Hippocampal formation (tissue), 2 donors: Measurements from ENCODE around the gene SCRN1.

Experiments used
- DNase-seq, 2 donors: peaks; one replicate each; lab custom pipeline; 2025; lab: John Stamatoyannopoulos, UW

Gene SCRN1

DNA sequence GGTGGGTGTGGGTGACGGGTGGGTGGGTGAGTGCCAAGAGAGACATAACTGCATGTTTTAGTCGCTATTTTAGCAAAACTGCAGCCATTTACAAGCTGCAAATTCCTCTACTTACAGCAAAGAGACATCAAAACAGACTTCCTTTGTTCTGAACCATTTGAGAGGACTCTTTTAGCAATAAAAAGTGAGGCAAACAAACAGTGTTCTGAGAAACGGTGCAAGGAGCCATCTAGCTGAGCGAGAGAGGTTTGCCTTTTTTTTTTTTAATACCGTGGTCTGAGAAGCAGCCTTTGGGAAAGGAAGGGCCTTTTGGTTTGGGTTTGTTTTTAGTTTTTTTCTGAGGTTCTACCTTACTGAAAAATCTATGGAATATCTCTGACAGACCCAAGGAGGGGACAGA lies 62.9 kb downstream of the SCRN1 start:
- DNase-seq, result peak in 1 of 2 donors; percentile 47

DNA sequence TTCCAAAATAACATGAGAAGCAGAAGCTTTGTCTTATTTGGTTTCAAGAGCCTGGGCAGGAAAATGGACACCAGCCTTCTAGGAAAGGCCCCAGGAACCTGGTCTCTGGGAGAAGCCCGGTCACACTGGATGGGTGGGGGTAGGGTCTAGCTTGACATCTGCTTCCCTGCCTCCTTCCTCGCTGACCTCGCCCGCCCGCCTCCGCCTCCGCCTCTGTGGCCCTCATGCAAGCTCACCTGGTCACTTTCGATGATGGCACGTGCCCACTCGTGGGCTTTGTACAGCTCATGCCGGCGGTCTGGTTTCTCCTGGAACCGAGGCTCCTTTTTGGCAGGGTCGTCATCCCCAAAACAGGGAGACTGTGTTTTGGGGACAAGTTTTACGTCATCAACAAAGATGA lies 63.4 kb downstream of the SCRN1 start:
- no peak for DNase-seq

DNA sequence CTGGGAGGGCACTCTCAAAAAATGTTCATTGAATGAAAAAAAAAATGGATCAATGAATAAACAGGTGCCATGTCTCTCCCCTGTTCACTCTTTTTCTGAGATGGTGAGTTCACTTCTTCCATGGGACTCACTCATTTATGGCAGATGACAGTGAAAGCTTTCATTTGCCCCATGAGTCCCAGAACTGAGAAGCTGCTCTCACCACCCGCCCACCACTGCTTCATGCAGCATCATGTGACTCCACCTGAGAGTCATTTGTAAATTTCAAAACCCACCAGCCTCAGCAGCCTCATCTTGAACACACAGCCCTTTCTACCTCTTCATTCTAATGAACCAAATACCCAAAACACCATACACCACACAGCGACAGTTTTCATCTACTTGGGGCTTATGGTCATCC lies 64.9 kb downstream of the SCRN1 start:
- no peak for DNase-seq

DNA sequence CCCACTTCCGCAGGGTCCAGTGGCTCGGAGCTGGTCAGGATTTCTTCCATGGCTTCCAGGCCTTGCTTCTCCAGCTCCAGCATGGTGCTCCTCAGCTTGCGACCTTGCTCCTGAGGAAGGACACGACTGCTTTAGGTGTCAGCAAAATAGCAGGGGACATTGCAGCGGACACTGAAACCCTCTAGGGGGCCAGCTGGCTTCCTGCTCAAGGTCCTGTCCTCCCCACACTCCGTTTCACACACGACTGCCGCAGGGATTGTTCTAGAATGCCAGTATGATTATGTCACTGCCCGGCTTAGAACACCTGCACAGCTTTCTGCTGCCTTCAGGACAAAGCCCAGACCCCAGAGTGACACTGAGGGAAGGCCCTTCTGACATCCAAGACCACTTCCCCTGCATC lies 65.6 kb downstream of the SCRN1 start:
- no peak for DNase-seq

DNA sequence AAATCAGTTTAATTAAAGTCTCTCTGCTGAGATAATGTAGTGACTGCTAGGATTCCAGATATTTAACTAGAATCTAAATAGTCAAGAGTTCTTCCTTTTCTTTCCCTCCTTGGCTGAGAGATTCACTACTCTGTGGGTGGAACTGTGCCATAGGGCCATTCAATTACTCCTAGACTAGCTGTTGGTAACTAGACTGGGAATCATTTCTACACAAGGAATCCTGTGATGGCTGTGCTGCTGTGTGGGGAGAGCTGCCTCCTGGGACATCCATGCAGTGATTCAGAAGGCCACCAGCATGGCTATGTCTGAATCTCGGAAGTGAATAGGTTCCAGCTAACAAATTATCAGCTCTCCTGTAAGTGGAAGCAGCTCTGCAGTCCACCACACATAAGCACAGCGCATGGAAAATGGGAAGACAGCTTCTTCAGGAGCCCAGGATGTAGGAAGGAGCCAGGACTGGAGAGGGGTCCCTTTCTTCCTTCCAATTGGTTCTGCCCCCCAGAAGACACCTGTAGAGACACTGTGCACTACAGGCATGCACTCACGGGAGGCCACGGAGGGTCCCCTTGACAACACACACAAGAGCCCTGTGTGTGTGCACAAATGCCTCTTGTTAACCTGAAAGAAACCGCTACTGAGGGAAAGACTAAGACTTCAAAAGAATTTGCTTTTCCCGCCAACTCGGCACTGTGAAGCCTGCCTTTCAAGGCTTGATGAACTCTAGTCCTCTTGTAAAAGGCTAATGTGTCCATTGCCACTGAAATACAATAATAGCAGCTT lies 66.5 kb downstream of the SCRN1 start:
- DNase-seq, result peak in 1 of 2 donors; percentile 23

DNA sequence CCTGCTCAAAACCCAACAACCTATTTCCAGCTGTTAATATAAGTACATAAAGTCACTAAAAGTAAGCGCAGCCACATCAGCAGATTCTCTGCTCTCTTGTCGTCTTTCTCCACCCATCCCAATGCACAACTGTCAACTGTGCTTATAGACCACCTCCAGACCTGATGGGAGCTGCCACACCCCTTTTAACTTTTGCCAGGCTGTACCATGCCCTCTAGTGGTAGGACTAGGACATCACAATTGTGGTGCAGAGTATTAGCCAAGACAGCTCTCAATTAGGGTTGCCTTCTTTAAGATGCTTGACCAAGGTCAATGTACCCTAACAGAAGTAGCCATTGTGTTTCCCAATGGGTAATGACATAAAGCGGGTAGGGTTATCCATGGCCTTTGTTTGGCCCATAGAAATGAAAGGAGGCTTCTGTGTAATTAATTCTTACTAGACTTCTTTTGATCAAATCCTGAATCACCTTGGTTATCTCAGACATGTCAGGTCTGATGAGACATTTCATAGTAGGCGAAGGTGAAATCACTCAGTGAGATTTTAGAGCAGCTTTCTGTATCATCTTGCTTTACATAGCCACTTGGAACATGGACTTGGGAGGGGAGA lies 68.1 kb downstream of the SCRN1 start:
- peak; percentile 8 to 58 for DNase-seq

DNA sequence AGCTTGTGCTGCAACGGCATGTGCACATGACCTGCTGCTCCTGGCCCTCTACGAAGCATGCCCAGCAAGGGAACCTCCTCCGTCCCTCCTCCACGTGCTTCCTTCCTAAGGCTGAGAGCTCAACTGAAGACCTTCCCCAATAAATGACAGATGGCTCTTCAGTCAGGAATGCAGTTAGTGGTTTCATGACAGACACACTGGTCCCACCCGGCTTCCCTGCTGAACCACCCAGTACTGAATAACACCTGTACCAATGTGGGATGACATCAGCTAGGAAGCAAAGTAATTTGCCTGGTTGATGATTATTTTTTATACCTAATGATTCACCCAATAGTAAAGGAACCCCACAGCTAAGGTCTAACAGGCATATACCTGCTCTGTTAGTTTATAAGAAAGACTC lies 69.1 kb downstream of the SCRN1 start:
- no peak for DNase-seq

DNA sequence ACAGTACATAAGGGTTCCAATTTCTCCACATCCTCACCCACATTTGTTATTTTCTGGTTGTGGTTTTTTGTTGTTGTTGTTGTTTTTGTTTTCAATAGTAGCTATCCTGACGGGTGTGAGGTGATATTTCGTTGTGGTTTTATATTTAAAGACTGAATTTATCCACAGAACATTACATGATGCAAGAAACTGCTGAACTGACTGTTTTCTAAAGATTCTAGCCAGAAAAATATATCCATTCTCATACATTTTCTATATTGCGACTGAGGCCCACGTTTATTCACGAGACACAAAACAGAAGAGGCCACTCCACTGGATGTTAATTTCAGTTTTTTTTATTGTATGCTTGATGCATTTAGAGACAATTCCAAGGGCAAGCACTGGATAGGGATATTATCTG lies 69.8 kb downstream of the SCRN1 start:
- DNase-seq, result no peak

DNA sequence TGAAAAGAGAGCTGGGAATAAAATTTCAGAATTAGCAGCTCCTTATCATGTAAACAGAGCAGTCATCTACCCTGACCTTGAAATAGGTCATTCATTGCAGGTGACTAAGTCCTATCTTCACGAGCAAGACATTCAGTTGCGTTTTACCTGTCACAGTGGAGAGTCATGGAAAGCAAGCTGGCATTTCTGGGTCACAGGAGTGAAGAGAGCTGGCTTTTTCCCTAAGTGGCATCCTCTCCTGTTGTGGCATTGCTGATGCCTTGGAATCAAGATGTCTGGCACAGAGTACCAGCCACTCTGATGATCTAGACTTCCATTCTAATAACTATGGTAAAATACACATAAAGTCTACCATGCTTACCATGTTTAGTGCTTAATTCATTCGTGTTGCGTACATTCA lies 70.8 kb downstream of the SCRN1 start:
- DNase-seq, result no peak

DNA sequence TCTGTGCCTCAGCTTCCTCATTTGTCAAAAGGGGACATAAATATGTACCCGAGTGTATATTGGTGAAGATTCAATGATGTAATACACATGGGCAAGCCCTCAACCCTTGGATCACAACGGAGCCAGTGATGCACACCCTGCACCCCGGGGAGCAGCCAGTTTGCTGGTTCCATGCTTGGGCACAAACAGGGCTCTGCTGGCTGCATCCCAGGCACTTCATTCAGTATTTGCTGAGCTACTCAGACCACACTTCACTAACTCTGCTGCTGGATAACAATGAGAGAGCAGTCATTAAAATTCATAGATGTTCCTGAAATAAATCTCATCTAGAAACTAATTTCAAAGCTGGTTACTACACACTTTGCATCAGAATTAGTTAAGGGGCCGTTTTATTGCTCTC lies 72.0 kb downstream of the SCRN1 start:
- DNase-seq, result no peak

DNA sequence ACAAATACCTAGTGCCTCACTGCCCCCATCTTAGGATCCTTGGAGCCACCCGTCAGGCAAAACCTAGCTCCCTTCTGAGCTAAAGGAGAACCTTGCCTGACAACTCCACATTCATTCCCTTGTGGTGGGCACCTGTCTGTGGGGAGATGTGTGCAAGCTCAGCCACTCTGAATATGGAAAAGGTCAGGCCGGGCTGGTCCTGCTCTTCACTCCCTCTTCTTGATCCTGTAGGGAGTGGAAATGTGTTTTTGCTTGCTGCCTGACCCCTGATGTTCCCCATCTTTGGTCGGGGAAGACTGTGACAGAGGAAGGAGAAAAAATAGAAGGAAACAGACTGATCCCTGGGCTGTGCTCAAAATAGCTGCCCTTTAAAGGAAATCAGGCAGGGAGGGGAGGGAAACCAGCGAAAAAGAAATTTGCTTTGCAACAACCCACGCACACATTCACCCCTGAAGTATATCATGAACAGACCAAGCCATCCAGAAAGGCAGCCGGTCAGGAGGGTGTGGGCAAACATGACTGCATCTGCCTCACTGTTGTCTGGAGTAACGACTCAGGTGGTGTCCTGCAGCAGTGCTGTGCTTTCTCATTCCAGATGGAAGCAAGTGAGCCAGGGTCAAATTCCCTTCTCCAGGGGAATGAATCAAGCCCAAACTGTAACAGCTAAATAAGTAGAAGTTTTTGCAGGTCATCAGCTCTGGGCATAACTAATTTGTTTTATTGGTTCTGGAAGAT lies 74.0 kb downstream of the SCRN1 start:
- DNase-seq, result no peak

DNA sequence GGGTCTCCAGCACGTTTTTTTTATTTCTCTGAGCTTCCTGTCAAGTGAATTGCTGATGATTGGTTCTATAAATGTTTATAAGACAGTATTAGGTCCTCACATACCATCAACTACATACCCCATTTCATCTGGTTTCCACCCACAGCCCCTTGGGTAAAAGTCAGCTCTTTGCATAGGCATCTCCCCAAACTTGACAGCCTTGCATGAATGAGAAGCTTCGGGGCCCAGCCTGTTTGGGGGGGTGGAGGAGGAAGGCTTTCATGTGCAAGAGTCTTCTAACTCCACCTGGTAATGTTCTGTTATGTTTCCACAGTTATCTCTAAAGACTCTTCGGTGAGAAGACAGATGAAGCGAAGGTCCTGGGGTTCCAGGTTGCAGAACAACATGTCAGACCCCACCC lies 75.4 kb downstream of the SCRN1 start:
- DNase-seq, result no peak

DNA sequence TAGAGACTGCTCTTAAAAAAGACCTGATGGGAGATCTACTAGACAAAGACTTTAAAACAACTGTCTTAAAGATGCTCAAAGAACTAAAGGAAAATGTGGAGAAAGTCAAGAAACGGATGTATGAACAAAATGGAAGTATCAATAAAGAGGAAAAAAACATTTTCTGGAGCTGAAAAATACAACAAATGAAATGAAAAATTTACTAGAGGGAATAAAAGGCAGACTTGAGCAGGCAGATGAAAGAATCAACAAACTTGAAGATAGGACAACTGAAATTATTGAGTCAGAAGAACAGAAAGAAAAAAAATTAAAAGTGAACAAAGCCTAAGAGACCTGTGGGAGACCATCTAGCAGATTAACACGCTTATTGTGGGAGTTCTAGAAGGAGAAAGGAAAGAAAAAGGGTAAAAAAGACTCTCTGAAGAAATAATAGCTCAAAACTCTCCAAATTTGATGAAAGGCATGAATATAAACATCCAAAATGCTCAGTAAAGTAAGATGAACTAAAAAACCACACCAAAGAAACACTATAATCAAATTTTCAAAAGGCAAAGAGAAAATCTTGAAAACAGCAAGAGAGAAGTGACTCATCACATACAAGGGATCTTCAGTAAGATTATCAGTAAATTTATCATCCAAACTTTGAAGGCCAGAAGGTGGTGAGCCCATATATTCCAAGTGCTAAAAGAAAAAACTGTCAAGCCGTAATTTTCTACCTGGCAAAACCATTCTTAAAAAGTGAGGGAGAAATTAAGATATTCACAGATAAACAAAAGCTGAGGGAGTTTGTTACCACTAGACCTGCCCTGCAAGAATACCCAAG lies 83.2 kb downstream of the SCRN1 start:
- no peak for DNase-seq

DNA sequence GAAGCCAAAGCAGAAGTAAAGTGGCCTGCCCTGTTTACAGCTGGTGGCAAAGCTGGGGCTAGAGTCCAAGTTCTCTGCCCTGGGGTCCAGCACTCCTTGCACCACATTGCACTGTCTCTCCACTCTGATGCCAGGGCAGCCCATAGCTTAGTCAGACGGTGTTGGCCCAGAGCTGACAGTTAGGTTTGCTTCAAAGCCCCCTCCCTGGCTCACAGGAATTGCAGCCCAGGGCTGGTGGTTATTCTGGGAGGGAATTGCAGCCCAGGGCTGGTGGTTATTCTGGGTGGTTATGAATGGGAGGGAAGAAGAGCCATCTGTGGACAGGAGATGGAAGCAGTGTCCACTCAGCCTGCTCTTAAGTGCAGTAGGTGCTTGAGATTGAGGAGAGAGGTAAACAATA lies 88.9 kb downstream of the SCRN1 start:
- DNase-seq, result no peak

DNA sequence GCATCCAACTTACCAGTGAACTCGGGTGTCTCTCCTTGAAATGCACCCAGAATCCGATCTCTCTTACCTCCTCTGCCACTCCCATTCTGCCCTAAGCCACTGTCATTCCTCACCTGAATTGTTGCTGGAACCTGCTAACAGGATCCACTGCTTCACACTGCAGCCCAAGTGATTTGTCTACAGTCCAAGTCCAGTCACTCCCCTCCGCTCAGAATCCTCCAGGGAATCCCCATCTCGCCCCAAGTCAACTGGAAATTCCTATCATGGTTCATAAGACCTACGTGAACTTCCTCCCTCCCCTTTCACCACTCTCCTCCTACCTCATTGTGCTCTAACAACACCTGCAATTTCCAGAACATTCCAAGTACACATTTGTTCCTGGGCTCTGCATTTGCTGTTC lies 91.3 kb downstream of the SCRN1 start:
- no peak for DNase-seq

DNA sequence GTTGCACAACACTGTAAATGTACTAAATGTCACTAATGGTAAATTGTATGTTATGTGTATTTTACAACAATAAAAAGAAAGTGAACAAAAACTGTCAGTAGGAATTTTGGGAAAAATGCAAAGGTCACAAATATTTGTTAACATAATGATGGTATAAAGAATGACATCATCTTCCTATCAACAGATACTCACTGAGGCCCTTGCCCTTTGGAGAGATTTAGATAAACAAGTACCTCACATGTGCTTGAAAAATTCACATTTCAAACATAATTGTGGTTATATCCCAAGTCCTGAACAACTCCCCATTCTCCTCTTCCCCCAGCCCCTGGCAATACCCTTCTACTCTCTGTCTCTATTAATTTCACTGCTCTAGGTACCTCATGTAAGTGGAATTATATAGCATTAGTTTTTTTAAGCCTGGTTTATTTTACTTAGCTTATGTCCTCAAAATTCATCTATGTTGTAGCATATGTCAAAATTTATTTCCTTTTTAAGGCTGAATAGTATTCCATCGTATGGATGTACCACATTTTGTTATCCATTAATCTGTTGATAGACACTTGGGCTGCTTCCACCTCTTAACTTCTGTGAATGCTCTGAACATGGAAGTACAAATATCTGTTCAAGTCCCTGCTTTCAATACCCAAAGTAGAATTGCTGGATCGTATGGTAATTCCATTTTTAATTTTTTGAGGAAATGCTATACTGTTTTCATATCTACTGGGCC lies 92.8 kb downstream of the SCRN1 start:
- no peak for DNase-seq

DNA sequence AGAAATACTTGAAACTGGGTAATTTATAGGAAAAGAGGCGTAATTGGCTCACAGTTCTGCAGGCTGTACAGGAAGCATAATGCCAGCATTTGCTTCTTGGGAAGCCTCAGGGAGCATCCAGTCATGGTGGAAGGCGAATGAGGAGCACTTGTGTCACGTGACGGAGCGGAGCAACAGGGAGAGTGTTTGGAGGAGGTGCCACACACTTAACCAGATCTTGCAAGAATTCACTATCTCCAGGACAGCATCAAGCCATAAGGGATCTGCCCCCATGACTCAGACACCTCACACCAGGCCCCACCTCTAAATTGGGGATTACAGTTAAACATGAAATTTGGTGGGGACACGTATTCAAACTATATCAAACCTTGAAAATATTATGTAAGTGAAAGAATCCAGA lies 94.0 kb downstream of the SCRN1 start:
- DNase-seq, result no peak

DNA sequence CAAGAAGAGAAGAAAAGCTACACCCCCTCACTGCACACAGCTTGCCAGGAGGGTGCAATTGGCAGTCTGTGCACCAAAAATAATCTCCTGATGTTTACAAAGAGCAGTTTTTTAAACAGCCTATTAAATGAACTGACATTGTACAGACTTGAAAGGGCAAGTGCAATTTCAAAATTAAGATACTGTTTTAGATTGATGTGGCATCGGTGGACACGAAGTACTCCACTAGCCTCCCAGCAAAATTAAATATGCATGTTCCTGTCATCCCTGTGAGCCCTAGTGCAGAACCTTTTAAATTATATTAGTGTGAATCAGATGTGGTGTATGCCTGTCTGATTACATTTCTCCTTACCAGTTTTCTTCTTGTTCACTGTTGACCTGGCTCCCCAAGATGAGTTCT lies 95.3 kb downstream of the SCRN1 start:
- no peak for DNase-seq

DNA sequence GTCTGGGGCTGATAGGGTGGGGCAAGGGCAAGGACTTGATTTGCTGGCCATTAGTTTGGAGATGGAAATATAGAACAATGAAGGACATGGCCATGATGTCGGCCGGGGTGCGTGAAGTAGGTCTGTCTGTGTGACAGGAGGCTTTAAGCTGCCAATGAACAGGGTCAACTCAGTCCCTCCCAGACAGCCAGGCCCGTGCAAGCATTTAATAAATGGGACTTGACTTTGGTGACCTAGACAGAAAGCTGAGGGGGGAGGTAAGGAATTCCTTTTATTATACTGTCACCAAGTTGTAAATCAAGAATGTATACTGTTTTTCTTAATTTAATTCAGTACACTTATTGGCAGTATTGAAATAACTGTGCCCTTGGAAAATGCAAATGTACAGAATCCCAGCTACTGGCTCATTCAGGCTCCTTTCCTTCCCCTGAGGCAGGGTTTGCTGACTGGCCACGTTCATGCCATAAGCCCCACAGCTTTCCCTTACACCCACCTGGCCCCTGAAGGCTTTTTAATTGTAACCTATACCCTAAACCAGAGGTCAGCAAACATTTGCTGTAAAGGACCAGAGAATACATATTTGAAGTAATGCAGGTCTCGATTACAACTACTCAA lies 96.1 kb downstream of the SCRN1 start:
- DNase-seq, result no peak

DNA sequence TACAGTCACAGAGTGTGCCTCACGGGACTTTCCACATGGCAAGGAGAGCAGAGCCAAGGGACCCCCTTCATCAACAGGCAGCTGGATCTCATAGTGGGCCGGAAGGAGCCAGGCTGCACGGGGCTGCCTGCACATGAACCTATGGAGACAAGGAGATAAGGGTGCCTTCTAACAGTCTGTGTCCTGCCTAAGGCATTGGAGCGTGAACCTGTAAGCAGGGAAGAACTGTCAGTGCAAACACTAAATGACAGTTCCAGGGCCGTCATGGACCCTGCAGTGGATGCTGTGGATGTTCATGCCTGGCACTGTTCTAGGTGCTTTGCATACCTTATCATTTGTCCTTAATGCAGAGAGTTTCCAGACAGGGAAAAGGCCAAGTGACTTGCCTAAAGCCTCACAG lies 97.4 kb downstream of the SCRN1 start:
- no peak for DNase-seq

DNA sequence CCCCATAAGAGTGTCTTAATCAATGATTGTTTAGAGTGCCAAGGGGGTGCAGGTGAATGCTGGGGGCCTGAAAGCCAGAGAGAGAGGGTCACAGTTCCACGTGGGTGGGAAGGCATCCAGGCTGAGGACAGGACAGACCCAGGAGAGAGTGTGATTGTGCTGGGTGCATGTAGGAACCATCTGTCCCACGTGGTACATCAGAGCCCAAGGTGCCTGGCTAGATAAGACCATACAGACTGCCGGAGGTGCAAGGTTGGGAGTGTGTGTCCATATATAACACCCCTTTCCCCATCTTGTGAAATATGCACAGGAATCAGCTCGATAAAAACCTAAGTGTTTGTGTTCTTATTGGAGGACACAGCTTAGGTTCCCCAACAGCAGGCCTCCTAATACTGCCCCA lies 97.8 kb downstream of the SCRN1 start:
- no peak for DNase-seq
